Mesothelial cell of epicardium (in vitro differentiated cells): Measurements from ENCODE around the gene SHROOM3. TPM values are rescaled to one million over a fixed set of nuclear protein-coding genes. Genes with fewer than 3 reads are reported as not detected.

ENCODE experiments used
- DNase-seq, 2 experiments: peaks; one replicate each; pipeline ENCODE4 v3.0.0; 2021; ENCODE audit warnings: low spot score in 2 of 2; ENCODE audit not compliant: unreplicated experiment in 2 of 2
- H3K27ac Mint-ChIP-seq: 2 replicates; pipeline ENCODE4 v1.8.0; 2021; ENCODE audit warnings: mixed read lengths
- H3K27me3 Mint-ChIP-seq: 2 replicates; pipeline ENCODE4 v1.8.0; 2021; ENCODE audit warnings: low read depth, mixed read lengths
- H3K36me3 Mint-ChIP-seq: 2 replicates; pipeline ENCODE4 v1.8.0; 2021; ENCODE audit warnings: mixed read lengths
- H3K4me1 Mint-ChIP-seq: 2 replicates; pipeline ENCODE4 v1.8.0; 2021; ENCODE audit warnings: mixed read lengths
- H3K4me3 Mint-ChIP-seq: 2 replicates; pipeline ENCODE4 v1.8.0; 2021; ENCODE audit warnings: mild to moderate bottlenecking, moderate library complexity, mixed read lengths
- H3K9me3 Mint-ChIP-seq: 2 replicates; pipeline ENCODE4 v1.8.0; 2021; ENCODE audit warnings: mixed read lengths
- total RNA-seq: library from RNA; stranded (reverse); gene quantifications from 3 replicates; pipeline ENCODE4 v1.2.1, GENCODE V29; 2021
- TF ChIP-seq, protein P1 (sequence below): fragments of 200-600 bp; sonication (generic); IDR thresholded peaks from one replicate; pipeline ENCODE4 v1.5.0; 2021; ENCODE audit warnings: antibody characterized with exemption; ENCODE audit not compliant: unreplicated experiment

Gene SHROOM3
- total RNA-seq, 1 donor from 2014 or later = 62.7 TPM

DNA sequence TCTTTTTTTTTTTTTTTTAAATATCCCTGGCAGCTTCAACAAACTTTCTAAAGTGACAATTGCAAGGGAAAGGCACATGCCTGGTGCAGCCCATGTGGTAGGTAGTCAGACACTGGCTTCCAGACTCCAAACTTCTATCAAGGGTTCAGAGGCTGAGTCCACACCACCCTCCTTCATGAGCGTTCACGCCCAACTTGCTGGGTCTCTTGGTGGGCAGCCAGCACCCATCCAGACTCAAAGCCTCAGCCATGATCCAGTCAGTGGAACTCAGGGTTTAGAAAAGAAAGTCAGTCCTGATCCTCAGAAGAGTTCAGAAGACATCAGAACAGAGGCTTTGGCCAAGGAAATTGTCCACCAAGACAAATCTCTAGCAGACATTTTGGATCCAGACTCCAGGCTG is 321.4 kb downstream of the SHROOM3 start:
- Mint-ChIP-seq H3K36me3 (peaks cover 32% of the 10 kb centered on the region), H3K9me3 (peaks cover 7% of the 10 kb centered on the region), H3K4me3 (no peak overlapping the region), H3K27me3 (no peaks in the 10 kb centered on the region), H3K27ac (peak overlapping the region; percentile 31), H3K4me1 (peaks cover 25% of the 10 kb centered on the region)
- no peak for DNase-seq
- TF ChIP-seq, protein P1, sequence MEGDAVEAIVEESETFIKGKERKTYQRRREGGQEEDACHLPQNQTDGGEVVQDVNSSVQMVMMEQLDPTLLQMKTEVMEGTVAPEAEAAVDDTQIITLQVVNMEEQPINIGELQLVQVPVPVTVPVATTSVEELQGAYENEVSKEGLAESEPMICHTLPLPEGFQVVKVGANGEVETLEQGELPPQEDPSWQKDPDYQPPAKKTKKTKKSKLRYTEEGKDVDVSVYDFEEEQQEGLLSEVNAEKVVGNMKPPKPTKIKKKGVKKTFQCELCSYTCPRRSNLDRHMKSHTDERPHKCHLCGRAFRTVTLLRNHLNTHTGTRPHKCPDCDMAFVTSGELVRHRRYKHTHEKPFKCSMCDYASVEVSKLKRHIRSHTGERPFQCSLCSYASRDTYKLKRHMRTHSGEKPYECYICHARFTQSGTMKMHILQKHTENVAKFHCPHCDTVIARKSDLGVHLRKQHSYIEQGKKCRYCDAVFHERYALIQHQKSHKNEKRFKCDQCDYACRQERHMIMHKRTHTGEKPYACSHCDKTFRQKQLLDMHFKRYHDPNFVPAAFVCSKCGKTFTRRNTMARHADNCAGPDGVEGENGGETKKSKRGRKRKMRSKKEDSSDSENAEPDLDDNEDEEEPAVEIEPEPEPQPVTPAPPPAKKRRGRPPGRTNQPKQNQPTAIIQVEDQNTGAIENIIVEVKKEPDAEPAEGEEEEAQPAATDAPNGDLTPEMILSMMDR = no peak

DNA sequence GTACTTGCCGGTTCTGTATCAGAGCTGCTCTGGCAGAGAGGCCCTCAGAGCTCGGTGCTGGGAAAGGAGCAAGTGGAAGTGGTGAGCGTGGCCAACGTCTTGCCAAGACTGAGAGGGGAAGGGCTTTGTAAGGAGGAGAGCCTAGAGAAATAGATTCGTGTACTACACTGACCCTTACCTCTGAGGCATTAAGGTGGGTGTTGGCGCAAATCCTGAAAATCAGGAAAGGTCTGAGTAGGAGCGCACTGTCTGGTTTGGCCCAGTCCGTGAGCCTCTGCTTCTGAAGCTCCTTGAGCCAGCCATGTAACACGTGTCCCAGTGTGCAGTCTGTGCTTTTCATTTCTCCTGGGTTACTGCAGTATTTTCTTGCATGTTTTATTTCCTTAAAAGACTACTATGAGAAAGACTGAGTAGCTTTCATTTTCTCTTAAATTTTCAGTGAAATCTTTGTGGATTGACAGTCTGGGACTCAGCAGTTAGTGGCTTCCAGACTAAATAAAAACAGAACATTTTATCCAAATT is 322.4 kb downstream of the SHROOM3 start:
- peak overlapping the region; percentile 69 for H3K27ac Mint-ChIP-seq
- no peak overlapping the region for H3K4me3 Mint-ChIP-seq
- TF ChIP-seq, protein P1 = no peak
- no peaks in the 10 kb centered on the region for H3K27me3 Mint-ChIP-seq
- DNase-seq = no peak
- H3K4me1 Mint-ChIP-seq = peaks cover 25% of the 10 kb centered on the region
- H3K9me3 Mint-ChIP-seq = no peaks in the 10 kb centered on the region
- H3K36me3 Mint-ChIP-seq = peaks cover 30% of the 10 kb centered on the region

DNA sequence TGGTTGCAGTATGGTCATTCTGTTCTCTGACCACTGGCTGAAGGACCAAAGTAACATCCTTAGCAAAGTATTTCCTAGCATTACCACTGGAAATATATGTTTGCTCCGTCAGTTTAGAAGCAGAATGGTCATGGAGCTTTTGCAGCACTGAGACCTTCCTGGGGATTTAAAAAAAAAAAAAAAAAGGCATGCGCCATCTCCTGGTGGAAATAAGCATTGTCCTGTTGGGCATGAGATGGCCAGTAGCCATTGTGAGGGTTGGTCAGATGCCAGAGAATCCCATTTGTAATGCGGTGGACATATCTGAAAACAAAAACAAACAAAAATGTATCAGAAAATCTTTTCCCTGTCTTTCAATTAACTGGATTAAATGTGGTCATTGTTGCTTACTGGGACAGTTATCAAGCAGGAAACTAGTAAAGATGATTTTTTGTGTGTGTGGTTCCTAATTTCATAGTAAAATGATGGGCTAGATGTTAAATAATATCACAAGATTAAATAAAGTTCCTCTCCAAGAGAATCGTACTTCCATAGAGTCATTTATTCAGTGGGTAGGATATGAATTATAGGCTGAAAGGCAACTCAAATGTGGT is 323.4 kb downstream of the SHROOM3 start:
- Mint-ChIP-seq H3K27ac (peak overlapping the region; percentile 48), H3K4me1 (peaks cover 18% of the 10 kb centered on the region), H3K27me3 (no peaks in the 10 kb centered on the region), H3K9me3 (no peaks in the 10 kb centered on the region), H3K4me3 (no peak overlapping the region), H3K36me3 (peaks cover 33% of the 10 kb centered on the region)
- TF ChIP-seq, protein P1 = peak; percentile 92
- DNase-seq = no peak

DNA sequence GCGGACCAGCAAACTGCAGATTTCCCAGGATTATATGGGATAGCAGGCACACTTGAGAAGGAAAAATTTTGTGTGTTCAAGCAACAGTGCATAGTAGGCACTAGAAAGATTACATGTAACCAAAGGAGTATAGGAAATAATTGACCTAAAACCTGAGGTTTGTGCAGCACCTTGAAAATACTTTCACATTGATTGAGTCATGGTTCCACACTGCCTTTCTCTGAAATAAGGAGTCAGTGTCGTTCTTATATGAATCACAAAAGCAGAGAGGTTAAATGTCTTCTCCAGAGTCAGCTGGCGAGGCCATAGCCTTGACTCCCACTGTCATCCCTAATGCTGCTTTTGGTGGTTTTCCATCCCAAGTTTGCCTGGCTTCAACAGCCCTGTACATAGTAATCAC is 324.0 kb downstream of the SHROOM3 start:
- TF ChIP-seq, protein P1 = no peak
- Mint-ChIP-seq H3K4me3 (no peak overlapping the region), H3K27me3 (no peaks in the 10 kb centered on the region), H3K9me3 (no peaks in the 10 kb centered on the region), H3K27ac (no peak overlapping the region), H3K4me1 (peaks cover 12% of the 10 kb centered on the region), H3K36me3 (peaks cover 33% of the 10 kb centered on the region)
- DNase-seq = no peak

DNA sequence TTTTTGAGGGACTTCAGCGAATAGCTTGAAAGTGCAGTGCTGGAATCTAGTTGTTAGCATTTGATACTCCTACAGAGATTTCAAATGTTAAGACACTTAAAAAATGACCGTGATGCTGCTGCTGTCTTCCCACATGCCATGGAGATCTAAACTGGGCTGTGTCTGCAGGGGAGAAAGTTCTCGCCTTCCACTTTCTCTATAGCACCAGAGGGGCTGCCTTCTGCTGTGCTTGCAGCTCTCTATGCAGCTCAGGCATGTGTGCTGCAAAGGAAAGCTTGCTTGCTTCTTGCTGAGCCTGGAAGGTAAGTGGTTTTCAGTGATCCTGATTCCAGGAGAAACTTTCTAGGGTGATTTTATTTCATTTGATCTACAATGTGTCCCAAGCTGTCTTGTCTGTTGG is 325.2 kb downstream of the SHROOM3 start:
- H3K27ac Mint-ChIP-seq = peak overlapping the region; percentile 7
- H3K4me3 Mint-ChIP-seq = no peak overlapping the region
- H3K36me3 Mint-ChIP-seq = peaks cover 38% of the 10 kb centered on the region
- no peaks in the 10 kb centered on the region for H3K27me3 Mint-ChIP-seq
- H3K4me1 Mint-ChIP-seq = peaks cover 12% of the 10 kb centered on the region
- H3K9me3 Mint-ChIP-seq = no peaks in the 10 kb centered on the region
- DNase-seq = no peak
- TF ChIP-seq, protein P1 = no peak
